ENCODE measurements around the gene TMEM119.

Gene TMEM119, protein sequence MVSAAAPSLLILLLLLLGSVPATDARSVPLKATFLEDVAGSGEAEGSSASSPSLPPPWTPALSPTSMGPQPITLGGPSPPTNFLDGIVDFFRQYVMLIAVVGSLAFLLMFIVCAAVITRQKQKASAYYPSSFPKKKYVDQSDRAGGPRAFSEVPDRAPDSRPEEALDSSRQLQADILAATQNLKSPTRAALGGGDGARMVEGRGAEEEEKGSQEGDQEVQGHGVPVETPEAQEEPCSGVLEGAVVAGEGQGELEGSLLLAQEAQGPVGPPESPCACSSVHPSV

DNA sequence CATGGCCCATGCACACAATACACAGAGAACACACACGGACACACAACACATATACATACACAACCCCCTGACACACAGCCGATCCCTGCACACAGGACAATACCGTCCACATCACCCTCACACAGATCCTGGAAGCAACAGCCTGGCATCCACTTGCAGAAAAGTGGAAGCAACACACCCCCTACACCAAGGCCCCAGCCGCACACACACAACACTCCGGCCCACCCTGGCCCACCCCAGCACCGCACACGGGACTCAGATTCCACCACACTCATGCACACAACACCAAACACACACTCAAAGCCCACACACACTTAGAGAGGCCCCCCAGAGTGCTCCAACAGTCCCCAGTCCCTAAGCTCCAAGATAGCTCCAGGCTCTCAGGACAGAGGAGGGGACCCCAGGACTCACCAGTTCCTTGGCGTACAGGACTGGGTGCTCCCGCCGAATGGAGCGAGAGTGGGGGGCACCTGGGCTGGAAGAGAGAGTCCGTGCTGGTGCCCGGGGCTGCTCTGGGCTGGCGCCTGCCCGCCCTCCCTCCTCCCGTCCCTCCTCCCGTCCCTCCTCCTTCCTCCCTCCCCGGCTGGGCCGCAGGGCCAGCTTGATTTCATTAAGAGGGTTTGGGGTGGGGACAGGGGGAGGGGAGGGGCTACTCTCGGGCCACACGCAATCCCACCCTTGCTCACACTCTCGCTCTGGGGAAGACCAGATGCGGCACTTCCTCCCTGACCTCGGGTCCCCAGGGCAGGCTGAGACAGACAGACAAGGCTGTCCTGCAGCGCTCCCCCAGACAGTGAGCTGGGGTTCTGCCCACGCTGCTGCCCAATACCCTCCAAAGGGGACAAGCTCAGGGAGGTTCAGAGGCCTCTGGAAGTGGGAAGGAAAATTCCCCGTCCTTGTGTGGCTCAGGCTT, at the start of gene TMEM119:
Gene TMEM119, minus strand, starts transcription at position 526 of the 913 bp plus-strand sequence. CDS start 5,701 bp downstream, outside the sequence.
- in situ Hi-C loops (cut with HindIII; ENCODE audit: low pct_ligation_motif_present, low pct_unique_long_range_greater_than_20kb, low sequenced_read_pairs): no loop called here
- DNase-seq: no peak

DNA sequence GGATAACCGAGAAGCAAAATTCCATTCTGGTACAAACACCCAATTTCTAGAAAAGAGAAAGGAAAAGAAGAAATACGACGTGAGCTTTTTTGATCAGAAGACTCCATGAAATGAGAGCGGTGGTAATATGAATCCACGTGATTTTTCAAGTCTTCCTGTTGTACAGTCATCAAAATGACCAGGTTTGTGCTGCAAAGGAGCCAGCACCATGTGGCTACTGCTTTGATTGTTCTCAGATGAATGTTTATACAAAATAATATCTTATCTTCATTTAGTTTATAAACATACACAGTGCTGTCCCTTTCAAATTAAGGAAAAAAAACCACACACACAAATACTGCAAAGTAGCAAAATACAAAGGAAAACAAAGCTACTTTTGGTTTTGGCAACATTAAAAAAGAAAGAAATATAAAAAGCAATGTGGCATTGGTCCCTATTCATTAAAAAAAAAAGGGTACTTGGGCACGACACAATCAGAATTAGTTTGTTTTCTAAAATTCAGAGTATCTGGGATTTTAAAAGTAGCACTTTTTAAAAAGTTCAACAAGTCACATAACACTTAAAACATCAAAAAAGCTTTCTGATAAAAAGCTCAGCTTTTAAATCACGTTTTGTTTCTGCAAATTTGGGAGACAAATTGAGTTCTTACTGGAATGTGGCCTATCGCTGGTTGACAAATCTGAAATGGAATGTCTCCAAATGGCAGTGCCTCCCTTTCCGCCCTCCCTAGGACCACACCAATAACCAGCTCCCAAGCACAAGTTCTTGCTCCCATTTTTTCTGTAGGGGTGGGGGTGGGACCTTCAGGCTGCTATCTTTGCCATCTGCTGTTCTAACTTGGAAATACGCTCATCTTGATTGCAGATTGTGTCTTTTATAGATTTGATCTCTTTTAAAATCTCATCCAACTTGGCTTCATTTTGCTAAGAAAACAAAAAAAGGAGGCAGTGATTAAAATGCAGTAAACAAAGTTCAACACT, 49.0 kb upstream of the TMEM119 start:
- in situ Hi-C loops (cut with HindIII; ENCODE audit: low pct_ligation_motif_present, low pct_unique_long_range_greater_than_20kb, low sequenced_read_pairs): no loop called here

DNA sequence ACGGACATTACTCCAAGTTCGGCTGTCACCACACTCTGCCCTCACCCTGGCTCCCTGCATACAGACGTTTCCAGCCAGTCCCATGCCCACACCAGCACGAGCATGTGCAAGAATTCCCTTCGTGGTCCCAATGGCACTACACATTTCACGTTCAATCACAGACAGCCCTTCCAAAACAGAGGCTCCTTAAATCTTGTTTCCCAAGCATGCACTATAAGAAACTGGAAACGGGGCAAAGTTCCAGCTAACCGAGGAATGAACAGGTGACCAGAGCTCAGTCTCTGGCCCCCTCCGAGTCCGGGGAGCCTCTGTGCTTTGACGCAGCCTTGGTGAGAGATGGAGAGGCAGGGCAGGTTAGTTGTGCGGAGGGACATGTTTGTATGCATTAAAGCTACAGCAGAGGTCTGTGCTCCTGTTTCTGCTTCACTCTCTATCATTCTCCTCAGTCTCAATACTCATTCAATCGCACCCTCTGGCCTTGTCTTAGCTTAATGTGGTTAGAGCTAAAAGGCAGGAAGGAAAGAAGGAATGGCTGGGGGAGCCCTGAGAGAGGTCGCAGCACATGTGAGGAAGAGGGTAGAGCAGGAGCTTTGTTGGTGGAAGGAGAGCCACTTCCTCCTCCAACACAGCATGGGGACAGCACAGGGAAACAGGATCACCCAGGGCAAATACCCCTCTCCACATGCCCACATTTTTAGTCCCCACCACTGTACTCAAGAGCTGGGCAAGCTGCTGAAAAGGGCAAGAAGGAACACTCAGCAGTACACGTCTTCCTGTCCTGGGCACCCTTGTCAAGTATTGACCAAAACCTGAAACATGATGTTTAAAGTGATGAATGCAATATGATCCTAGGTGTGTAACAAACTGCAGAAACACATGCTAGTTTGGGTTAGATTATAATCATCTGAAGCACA, 48.1 kb upstream of the TMEM119 start:
- DNase-seq: no peak
- in situ Hi-C loops (cut with HindIII; ENCODE audit: low pct_ligation_motif_present, low pct_unique_long_range_greater_than_20kb, low sequenced_read_pairs): no loop called here

More for the DNA sequence above, 49.0 kb upstream of the TMEM119 start:
- DNase-seq: peak; percentile 48

DNA sequence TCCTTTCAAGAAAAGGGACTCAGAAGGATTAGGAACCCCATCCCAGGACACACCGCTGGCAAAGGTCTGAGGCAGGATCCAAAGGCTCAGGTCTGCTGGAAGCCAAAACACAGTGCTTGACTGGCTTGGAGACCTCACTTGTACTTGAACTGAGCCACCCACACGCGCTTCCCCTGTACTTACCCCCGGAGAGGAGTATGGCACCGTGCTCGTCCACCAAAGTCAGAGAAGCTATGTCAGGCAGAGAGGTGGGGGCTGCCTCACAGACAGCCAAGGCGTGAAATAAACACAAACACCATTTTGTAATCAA, 46.9 kb upstream of the TMEM119 start:
- in situ Hi-C loops (cut with HindIII; ENCODE audit: low pct_ligation_motif_present, low pct_unique_long_range_greater_than_20kb, low sequenced_read_pairs): no loop called here
- DNase-seq: no peak

DNA sequence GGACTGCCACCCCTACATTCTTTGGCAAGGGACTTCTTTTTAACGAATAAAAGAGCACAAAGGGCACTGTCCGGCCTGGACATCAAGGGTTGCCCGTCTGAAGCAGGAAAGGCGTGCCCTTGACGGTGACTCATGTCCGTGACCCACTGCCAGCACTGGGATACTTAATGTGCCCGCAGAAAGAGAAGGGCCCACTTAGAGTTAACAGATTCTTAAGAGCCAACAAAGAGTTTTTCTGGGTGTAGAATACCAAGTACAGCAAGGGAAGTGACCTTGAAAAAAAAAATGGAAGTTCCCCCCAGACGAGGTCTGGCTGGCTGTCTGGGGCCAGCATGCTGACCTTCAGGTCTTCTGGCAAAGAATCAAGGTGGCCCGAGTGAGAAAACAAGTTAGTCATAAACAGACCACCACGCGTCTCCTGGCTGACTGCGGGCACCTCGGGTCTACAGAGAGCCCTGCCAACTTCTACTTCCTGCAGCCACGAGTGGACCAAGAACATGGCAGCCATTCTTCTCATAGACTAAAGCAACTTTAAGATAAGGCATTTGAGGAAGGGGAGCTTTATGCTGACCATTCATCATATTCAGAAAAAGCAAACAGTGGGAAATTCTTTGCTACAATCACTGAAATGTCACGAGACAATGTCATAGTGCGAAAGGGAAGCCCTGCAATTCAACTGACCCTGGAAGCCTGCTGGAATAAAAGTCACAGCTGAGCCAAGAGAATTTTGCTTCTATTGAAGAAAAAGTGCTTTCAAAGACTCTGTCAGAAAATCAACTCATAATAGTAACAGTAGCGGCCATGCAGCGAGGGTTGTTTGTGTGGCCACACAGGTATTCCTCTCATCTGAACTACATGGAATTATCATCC, 46.3 kb upstream of the TMEM119 start:
- DNase-seq: peak; percentile 93
- in situ Hi-C loops (cut with HindIII; ENCODE audit: low pct_ligation_motif_present, low pct_unique_long_range_greater_than_20kb, low sequenced_read_pairs): no loop called here

DNA sequence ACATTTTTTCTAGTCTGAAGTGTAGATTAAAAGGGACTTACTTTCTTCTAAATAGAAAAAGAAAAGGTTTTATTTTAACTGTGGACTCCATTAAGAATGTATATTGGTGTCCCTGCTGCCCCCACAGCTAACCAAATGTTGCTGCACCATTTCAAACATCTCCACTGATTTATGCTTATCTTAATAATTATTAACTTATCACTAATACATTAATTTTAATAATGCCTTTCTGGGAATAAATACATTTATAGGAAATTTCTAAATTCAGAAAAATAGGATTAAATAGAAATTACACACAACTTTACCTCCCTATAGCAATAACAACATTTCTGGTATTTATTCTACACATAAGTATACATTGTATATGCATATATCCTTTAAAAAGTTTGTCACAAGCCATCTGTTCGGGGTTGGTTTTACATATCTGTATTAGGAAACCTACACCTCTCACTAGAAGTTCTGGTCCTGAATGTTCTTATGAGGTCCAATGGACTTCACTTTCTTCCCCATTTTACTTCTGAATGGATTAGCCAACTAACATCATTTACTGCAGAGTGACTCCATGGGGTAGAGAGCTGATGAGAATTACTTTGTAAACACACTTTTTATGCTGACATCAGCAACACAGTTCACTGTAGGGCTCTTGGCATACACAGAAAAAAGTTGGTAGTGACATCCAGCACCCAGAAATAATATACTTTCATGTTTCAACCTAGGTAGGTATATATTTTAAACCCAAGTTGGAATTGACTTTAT, 45.2 kb upstream of the TMEM119 start:
- in situ Hi-C loops (cut with HindIII; ENCODE audit: low pct_ligation_motif_present, low pct_unique_long_range_greater_than_20kb, low sequenced_read_pairs): no loop called here
- DNase-seq: no peak

DNA sequence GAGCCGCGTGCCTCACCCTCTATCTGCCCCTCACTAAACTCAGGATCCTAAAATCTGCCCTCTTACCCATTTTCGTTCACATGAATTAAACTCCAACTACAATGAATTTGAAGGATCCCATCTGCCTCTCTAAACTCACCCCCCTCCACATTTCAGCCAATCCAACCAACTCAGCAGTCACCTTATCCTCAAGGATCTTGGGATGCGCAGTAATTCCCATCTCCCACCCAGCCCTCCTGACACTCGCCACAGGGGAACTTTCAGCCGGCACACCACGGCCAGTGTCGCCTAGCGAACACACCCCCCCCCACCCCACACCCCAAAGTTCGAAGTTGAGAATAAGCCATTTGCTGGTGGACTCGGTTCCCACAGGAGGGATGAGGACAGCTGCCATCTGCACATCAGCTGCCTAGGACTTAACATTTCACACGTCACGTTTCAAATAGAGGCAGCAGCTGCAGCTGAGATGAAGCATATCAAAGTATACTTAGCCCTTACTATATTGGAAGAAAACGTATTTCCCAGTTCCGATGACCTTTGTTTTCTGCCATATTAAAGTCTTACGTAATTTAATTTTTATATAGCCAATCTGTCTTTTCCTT, 44.5 kb upstream of the TMEM119 start:
- no peak for DNase-seq
- in situ Hi-C loops (cut with HindIII; ENCODE audit: low pct_ligation_motif_present, low pct_unique_long_range_greater_than_20kb, low sequenced_read_pairs): no loop called here

DNA sequence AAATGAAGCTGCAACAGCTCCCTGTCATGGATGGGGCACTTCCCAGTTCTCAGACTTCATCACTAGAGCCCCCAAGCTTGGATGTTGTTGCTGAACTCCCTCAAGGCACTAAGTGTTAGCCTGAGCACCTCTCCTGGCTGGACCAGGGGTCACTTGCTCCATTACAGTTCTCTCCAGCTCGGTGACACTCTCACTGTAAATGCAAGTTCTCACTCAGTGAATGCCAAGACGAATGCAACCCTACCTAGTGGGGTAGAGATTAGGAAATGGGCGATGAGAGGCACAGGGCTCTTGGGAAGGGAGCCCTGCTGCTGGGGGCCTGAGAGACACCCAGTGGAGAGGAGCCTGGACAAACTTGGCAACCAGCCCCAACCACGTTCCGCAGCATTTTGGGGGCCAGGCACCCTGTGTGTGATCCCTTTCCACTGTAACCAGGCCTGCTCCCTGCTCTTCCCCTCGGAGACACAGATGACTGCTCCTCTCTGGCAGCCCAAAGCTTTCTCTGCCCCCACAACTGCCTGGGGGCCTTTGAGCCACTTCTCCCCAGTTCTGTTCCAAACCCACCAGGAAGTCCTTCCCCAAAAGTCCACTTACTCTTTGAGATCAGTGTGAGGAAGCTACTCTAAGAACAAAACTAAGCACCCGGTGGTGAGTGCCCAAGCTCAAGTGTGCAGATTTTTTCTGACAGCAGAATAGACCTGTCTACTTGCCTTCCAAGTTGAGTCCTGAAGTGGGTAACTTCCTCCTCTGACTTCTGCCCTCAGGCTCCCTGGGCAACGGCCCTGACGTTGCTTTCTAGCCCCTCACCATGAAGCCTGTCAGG, 43.8 kb upstream of the TMEM119 start:
- DNase-seq: no peak
- in situ Hi-C loops (cut with HindIII; ENCODE audit: low pct_ligation_motif_present, low pct_unique_long_range_greater_than_20kb, low sequenced_read_pairs): no loop called here

DNA sequence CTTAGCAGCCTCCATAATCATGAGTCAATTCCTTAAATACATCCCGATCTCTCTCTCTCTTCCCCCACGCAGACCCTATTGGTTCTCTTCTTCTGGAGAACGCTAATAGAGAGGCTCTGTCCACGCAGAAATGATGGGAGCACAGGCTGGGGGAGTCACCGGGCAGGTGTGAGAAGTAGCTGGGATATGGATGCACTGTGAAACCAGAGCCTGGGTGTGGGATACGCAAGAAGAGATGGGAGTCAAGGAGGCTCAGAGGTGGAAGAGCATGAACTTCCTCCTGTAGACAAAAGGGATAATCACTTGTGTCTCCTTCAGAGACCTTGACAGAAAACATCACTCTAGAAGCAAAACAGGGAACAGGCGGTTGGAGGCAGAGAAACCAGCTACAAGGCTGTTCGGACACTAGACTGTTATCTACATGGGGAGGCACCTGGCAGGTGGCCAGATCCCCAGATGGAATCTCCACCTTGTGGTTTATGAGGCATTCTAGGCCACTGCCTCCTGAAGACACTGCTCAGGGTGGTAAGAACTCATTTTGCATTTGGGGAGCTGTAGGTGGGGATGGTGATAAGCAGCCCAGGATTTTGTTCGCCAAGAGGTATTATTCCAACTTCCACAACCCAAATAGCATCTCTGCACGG, 43.0 kb upstream of the TMEM119 start:
- no peak for DNase-seq
- in situ Hi-C loops (cut with HindIII; ENCODE audit: low pct_ligation_motif_present, low pct_unique_long_range_greater_than_20kb, low sequenced_read_pairs): no loop called here

DNA sequence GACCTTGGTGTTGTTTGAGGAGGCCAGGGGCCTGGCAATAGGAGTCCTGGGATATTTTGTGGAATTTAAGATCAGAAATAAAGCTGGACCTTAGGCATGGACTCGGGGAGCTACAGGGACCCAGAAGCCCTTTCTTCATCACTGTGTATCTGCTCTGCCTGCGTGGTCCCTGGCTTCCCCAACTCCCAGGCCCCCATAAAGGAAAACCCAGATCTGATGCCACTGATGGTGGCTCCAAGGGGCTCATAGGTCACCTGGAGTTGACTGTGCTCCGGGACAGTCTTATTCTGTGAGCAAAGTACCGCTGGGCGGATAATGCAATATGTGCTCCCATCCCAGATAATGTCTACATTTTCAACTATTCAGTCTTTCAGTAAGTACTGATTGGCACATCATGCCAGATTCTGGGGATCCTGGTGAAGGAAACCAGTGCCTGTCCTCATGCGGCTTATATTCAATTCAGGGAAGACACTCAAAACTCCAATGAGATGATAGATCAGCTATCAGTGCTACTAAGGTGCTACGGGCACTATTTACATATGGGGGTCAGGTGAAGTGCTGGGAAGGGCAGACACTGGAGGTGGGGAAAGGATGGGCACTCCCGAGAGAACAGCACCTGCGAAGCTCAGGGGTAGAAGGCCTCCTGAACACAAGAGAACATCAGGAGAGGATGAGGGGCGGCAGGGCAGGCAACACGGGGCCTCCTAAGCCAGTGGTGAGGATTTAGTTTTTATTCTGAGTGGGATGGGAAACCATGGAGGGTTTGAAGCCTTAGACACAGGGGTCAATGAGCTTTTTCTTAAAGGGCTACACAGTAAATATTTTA, 41.3 kb upstream of the TMEM119 start:
- DNase-seq: no peak
- in situ Hi-C loops (cut with HindIII; ENCODE audit: low pct_ligation_motif_present, low pct_unique_long_range_greater_than_20kb, low sequenced_read_pairs): no loop called here

DNA sequence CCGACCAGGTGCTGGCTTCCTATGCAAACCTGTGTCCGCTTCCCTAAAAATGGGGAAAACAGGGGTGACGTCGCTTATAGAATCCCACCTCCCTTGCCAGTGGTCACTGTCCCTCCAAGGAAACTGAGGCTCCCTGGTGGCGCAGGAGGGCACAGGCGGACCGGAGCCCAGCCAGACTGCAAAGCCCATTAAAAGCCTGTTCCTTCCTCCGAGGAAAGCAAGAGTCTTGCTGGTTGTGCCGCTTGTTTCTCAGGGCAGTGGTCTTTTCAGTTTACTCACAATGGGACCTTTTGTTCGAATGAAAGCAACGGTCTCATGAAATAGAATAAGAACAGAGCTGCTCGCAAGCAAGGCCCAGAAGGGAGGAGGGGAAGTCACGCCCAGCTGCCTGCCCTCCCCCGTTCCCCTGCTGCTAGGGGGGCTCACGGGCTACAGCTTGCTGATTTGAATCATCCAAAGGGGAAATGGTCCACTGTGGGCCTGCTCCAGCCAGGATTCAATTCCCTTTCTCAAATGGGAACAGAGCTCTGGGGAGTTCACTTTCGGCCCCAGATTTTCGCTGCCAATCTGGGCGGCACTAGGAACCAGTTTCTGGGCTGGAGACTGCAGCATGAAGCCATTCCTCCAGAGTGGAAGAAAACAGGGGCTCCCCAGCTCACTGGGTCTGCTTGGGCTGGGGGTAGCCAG, 40.4 kb upstream of the TMEM119 start:
- no peak for DNase-seq
- in situ Hi-C loops (cut with HindIII; ENCODE audit: low pct_ligation_motif_present, low pct_unique_long_range_greater_than_20kb, low sequenced_read_pairs): no loop called here

DNA sequence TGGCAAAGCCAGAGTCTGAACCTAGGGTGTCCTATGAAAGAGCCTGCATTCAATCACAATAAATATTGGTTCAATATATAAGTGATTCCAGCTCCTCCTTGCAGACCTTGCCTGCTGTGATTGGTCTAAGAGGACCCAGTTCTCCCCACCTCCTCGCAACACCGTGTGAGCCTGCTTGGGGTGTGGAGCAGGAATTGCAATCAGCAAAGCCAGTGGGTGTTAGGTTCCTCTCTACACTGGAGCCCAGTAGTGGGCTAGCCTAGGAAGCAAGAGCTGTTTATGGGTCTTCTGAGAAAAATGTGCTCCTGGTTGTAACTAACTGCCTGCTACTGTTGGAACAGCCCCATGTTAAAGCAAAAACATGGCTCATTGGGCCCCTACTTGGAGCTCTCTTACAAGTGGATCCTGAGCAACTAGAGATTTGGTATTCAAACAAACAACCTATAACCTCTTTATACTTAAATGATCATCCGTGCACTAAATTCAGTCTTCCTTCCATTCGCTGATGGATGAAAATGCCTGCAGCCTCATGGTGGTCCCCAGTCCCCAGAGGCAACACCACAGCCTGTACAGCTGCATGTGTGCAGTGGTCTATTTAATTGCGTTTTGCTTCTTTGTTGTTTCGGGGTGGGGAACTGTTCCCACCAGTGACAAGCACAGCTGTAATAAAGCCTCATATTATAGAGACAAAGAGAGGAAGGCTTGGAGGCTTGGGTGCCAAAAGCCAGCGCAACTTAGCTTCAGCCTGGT, 39.5 kb upstream of the TMEM119 start:
- DNase-seq: no peak
- in situ Hi-C loops (cut with HindIII; ENCODE audit: low pct_ligation_motif_present, low pct_unique_long_range_greater_than_20kb, low sequenced_read_pairs): no loop called here
